Cardiac muscle cell (in vitro differentiated cells and primary cell): ENCODE measurements around the gene IGLL1. TPM values are rescaled to one million over a fixed set of nuclear protein-coding genes. Genes with fewer than 3 reads are reported as not detected.

Experiments used
- DNase-seq, 2 donors: peaks; one replicate each; pipeline versions ENCODE4 v3.0.0 to v3.0.0-alpha.2; 2010 to 2017; ENCODE audit warnings: low read depth in 1 of 2, low spot score in 1 of 2
- H3K27ac ChIP-seq: fragments of 200-600 bp; sonication (generic); 2 replicates; pipeline ENCODE4 v1.5.1; 2016
- H3K27me3 ChIP-seq: fragments of 200-600 bp; sonication (generic); 2 replicates; pipeline ENCODE4 v1.6.0; 2016; ENCODE audit warnings: control low read depth
- H3K36me3 ChIP-seq: fragments of 200-600 bp; sonication (generic); 2 replicates; pipeline ENCODE4 v1.5.1; 2016; ENCODE audit warnings: control low read depth
- H3K4me1 ChIP-seq: fragments of 200-600 bp; sonication (generic); 2 replicates; pipeline ENCODE4 v1.8.1; 2017; ENCODE audit warnings: low read depth, mild to moderate bottlenecking, mixed run types
- H3K4me3 ChIP-seq: fragments of 200-600 bp; sonication (generic); 2 replicates; pipeline ENCODE4 v1.5.1; 2016; ENCODE audit warnings: mild to moderate bottlenecking
- H3K9me3 ChIP-seq: fragments of 200-600 bp; sonication (generic); 2 replicates; pipeline ENCODE4 v1.5.1; 2017; ENCODE audit warnings: low read depth, mild to moderate bottlenecking, control low read depth
- polyA plus RNA-seq: library from polyadenylated mRNA; unstranded; fragments of >200 nt; fragmentation: Nextera tagmentation; extraction: Ambion mirVana; gene quantifications from 2 replicates; pipeline ENCODE4 v1.2.1, GENCODE V29; 2016
- total RNA-seq: library from RNA; depleted of rRNA; stranded (reverse); fragments of >200 nt; gene quantifications from 2 replicates; pipeline ENCODE4 v1.2.3, GENCODE V29; 2016
- TF ChIP-seq, protein P1 (sequence below): IDR thresholded peaks from 2 replicates; pipeline ENCODE4 v1.5.1; 2012; ENCODE audit warnings: low read depth, mild to moderate bottlenecking, low read length

The IGLL1 gene
- total and polyA plus RNA-seq, 2 experiments from 2014 or later = not detected

DNA sequence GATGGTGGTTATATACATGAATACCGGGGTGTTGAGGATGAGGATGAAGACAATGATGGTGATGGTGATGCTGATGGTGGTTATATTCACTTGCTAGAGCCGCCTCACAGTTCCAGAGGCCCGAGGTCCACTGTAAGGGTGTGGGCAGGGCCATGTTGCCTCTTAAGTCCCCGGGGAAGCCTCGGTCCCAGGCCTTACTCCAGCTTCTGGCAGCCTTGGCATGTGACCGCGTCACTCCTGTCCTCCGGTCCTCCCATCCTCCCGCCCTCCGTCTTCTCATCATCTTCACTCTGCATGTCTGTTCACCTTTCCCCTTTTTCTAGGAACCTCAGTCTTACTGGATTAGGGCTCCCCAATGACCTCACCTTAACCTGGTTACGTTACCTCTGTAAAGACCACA lies 54.6 kb downstream of the IGLL1 start:
- Histone ChIP-seq H3K4me1 (peaks cover 30% of the 10 kb centered on the region), H3K4me3 (no peak overlapping the region), H3K36me3 (no peaks in the 10 kb centered on the region), H3K9me3 (no peaks in the 10 kb centered on the region), H3K27me3 (no peaks in the 10 kb centered on the region), H3K27ac (no peak overlapping the region)
- DNase-seq = no peak
- TF ChIP-seq, protein P1, sequence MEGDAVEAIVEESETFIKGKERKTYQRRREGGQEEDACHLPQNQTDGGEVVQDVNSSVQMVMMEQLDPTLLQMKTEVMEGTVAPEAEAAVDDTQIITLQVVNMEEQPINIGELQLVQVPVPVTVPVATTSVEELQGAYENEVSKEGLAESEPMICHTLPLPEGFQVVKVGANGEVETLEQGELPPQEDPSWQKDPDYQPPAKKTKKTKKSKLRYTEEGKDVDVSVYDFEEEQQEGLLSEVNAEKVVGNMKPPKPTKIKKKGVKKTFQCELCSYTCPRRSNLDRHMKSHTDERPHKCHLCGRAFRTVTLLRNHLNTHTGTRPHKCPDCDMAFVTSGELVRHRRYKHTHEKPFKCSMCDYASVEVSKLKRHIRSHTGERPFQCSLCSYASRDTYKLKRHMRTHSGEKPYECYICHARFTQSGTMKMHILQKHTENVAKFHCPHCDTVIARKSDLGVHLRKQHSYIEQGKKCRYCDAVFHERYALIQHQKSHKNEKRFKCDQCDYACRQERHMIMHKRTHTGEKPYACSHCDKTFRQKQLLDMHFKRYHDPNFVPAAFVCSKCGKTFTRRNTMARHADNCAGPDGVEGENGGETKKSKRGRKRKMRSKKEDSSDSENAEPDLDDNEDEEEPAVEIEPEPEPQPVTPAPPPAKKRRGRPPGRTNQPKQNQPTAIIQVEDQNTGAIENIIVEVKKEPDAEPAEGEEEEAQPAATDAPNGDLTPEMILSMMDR = no peak

DNA sequence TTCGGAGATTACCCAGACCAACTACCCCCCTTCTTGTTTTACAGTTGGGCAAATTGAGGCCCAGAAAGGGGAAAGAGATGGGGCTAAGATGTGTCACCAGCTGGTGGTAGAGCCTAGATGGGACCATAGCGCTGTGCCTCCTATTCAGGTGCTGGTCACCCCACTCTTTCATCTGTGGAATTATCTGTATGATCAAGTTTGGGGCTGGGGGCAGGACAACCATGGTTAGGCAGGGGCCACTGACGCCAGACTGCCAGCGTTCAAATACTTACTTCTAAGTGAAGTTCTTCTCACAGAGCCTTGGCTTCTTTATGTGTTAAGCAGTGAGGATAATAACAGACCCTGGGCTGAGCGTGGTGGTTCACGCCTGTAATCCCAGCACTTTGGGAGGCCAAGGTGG lies 55.9 kb downstream of the IGLL1 start:
- TF ChIP-seq, protein P1 = no peak
- no peak for DNase-seq
- Histone ChIP-seq H3K36me3 (no peaks in the 10 kb centered on the region), H3K27ac (peak overlapping the region; percentile 98), H3K27me3 (no peaks in the 10 kb centered on the region), H3K4me1 (peaks cover 39% of the 10 kb centered on the region), H3K9me3 (no peaks in the 10 kb centered on the region), H3K4me3 (no peak overlapping the region)

DNA sequence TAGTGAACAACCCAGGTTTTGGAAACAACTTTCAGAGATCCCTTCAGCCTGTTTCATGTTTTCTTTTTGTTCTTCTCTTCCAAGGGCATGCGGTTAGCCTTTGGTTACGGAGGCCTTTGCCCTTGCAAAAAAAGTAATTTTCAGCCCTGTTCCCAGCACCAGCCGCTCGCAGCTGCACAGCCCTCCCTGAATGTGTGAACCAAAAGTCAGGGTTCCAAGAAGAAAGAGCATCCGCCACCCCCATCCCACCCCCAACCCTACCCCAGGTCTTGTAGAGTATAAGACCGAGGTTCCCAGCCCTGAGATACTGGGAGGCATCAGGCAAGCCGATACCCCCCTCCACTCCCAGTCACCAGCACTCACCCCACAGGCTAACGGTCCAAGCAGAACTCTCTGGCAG lies 56.4 kb downstream of the IGLL1 start:
- TF ChIP-seq, protein P1 = no peak
- peak overlapping the region; percentile 98 for H3K27ac ChIP-seq
- H3K27me3 ChIP-seq = no peaks in the 10 kb centered on the region
- H3K4me1 ChIP-seq = peaks cover 37% of the 10 kb centered on the region
- H3K9me3 ChIP-seq = no peaks in the 10 kb centered on the region
- no peak overlapping the region for H3K4me3 ChIP-seq
- H3K36me3 ChIP-seq = no peaks in the 10 kb centered on the region
- no peak for DNase-seq

Other genes starting within 250 kb of the IGLL1 start
- gene DRICH1, start 52.0 kb upstream of the IGLL1 start, total RNA-seq = not detected in 2 replicates
- gene DRICH1, start 52.0 kb upstream of the IGLL1 start, polyA plus RNA-seq = not detected in 2 replicates
- gene RGL4, start 110.7 kb upstream of the IGLL1 start, total RNA-seq = not detected in 2 replicates
- gene RGL4, start 110.7 kb upstream of the IGLL1 start, polyA plus RNA-seq = 1.0 and 1.5 TPM in 2 replicates
- 6.4 and 8.4 TPM in 2 replicates for gene ZNF70, start 170.8 kb upstream of the IGLL1 start, total RNA-seq
- gene ZNF70, start 170.8 kb upstream of the IGLL1 start, polyA plus RNA-seq = 2.3 TPM in 2 replicates
- 1.1 and 2.5 TPM in 2 replicates for gene VPREB3, start 174.1 kb upstream of the IGLL1 start, total RNA-seq
- gene VPREB3, start 174.1 kb upstream of the IGLL1 start, polyA plus RNA-seq = 3.2 and 3.5 TPM in 2 replicates
- gene C22orf15, start 182.7 kb upstream of the IGLL1 start, total RNA-seq = 0.07 TPM in 1 of 2 replicates, not detected in the other
- 0.27 and 0.91 TPM in 2 replicates for gene C22orf15, start 182.7 kb upstream of the IGLL1 start, polyA plus RNA-seq
- gene CHCHD10, start 187.7 kb upstream of the IGLL1 start, total RNA-seq = 77.5 and 216 TPM in 2 replicates
- gene CHCHD10, start 187.7 kb upstream of the IGLL1 start, polyA plus RNA-seq = 274 and 324 TPM in 2 replicates
- 38.2 and 71.2 TPM in 2 replicates for gene MMP11, start 192.6 kb upstream of the IGLL1 start, total RNA-seq
- gene MMP11, start 192.6 kb upstream of the IGLL1 start, polyA plus RNA-seq = 39.0 and 61.1 TPM in 2 replicates
- gene SMARCB1, start 206.7 kb upstream of the IGLL1 start, total RNA-seq = 147 and 162 TPM in 2 replicates
- 170 and 175 TPM in 2 replicates for gene SMARCB1, start 206.7 kb upstream of the IGLL1 start, polyA plus RNA-seq